Measurements from ENCODE around the gene COL23A1.

DNA sequence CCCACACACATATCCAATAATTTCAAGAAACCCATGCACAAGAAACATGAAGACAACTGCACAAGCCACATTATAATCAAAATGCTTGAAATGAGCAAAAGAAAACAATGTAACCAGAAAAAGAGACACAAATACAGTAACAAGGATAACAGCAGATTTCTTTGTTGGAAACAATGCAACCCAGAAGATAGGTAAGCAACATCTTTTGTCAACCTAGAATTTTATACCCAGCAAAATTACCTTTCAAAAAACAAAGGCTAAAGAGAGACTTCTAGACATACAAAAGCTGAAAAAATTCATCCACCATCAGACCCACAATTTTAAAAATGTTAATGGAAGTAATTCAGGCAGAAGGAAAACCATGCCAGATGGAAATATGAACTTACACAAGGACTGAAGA lies 5.0 kb upstream of the COL23A1 start:
- TF ChIP-seq GATA3 (IDR thresholded peaks at IDR 0.05; ENCODE audit: low read depth, low read length) (no peak), GATA2 (IDR thresholded peaks at IDR 0.05; ENCODE audit: low read depth, low read length) (no peak)

All from SH-SY5Y (cell line).